Measurements from ENCODE around the gene SEC23IP. TPM values are rescaled to one million over a fixed set of nuclear protein-coding genes. Genes with fewer than 3 reads are reported as not detected.
A peak's percentile ranks its signal among the peaks of the same experiment; 100 is the strongest.
"Not testable (repeated sequence)": the region's sequence is repeated elsewhere in the genome, so short reads cannot be mapped to it uniquely, and the experiment has no call there.

SEC23IP gene
- total RNA-seq, 2 donors from 2014 or later: 53.9 to 97.4 TPM

GRCh38 chr10:119896061-119896655, 3.6 kb downstream of the SEC23IP start:
- no peaks in the 10 kb centered on the region for H3K27me3 Mint-ChIP-seq
- H3K4me1 Mint-ChIP-seq: peaks cover 53% of the 10 kb centered on the region
- H3K36me3 Mint-ChIP-seq (ENCODE audit: low read depth): peaks cover 63% of the 10 kb centered on the region
- H3K27ac Mint-ChIP-seq: peak overlapping the region; percentile 56
- no peak for ATAC-seq (replicated peaks)
- no peak overlapping the region for H3K4me3 Mint-ChIP-seq
- peaks cover 3% of the 10 kb centered on the region for H3K9me3 Mint-ChIP-seq

DNA sequence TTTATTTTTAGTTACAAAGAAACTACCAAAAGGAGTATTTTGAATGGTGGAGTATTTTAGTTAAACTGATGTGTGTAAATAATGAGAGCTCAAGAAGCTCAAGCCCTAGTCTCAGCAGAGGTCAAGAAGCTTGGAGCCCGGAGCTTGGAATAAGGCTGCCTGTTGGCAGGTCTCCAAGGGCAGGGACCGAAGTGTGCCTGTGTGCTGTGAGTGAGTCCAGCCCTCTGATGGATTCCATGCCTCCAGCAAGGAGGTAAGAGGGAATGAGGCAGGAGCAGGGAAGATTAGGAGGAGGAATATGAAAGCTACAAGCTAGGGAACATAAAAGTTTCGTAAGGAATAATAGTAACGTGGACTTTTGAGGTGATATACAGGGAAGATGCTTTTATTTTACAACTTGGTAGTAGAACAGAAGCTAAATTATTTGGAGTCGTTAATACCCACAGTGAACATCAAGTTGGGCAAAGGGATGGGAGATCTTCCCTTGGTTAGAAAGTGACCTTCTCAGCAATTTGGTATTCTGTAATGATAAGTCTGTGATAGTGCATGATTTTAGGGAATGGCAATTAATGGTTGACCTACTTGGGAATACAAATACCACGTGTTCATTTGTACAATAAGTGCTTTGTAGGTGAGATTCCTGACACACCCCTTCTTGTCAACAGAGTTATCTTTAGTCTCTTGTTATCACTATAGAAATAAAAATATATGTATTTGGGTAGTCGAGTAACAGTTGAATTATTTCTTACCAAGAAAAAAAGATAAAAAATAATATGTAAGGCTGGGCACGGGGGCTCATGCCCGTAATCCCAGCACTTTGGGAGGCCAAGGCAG, 4.6 kb downstream of the SEC23IP start:
- Mint-ChIP-seq H3K36me3 (ENCODE audit: low read depth) (peaks cover 67% of the 10 kb centered on the region), H3K4me1 (peaks cover 51% of the 10 kb centered on the region), H3K27ac (peak overlapping the region; percentile 56), H3K9me3 (peaks cover 3% of the 10 kb centered on the region), H3K27me3 (no peaks in the 10 kb centered on the region), H3K4me3 (no peak overlapping the region)
- no peak for ATAC-seq (replicated peaks)

DNA sequence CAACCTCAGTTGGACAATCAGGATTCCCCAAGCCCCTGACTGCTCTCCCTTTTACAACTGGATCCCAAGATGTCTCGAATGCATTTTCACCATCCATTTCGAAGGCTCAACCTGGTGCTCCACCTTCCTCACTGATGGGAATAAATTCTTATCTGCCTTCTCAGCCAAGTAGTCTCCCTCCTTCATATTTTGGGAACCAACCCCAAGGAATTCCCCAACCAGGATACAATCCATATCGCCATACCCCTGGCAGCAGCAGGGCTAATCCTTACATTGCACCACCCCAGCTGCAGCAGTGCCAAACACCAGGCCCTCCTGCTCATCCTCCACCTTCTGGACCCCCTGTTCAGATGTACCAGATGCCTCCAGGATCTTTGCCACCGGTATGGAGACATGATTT, 6.0 kb downstream of the SEC23IP start:
- Mint-ChIP-seq H3K27me3 (no peaks in the 10 kb centered on the region), H3K36me3 (ENCODE audit: low read depth) (peaks cover 75% of the 10 kb centered on the region), H3K4me1 (peaks cover 47% of the 10 kb centered on the region), H3K4me3 (peak overlapping the region; percentile 4), H3K9me3 (no peaks in the 10 kb centered on the region), H3K27ac (no peak overlapping the region)
- no peak for ATAC-seq (replicated peaks)

GRCh38 chr10:119903946-119904666, 11.6 kb downstream of the SEC23IP start:
- no peak overlapping the region for H3K4me3 Mint-ChIP-seq
- H3K27ac Mint-ChIP-seq: no peak overlapping the region
- no peaks in the 10 kb centered on the region for H3K27me3 Mint-ChIP-seq
- peaks cover 91% of the 10 kb centered on the region for H3K36me3 Mint-ChIP-seq (ENCODE audit: low read depth)
- no peaks in the 10 kb centered on the region for H3K9me3 Mint-ChIP-seq
- H3K4me1 Mint-ChIP-seq: peaks cover 2% of the 10 kb centered on the region
- no peak for ATAC-seq (replicated peaks)

DNA sequence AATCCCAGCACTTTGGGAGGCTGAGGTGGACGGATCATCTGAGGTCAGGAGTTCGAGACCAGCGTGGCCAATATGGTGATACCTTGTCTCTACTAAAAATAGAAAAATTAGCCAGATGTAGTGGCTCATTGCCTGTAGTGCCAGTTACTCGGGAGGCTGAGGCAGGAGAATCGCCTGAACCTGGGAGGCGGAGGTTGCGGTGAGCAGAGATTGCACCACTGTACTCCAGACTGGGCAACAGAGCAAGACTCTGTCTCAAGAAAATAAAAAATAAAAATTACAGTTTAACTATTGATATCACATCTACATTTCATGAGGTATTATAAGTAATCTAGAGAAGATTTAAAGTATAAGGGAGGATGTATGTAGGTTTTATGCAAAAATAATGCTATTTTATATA, 15.2 kb downstream of the SEC23IP start:
- not testable (repeated sequence) for H3K9me3 Mint-ChIP-seq; ATAC-seq (replicated peaks); H3K27ac Mint-ChIP-seq; H3K4me1 Mint-ChIP-seq; H3K4me3 Mint-ChIP-seq; H3K27me3 Mint-ChIP-seq
- H3K36me3 Mint-ChIP-seq (ENCODE audit: low read depth): peaks cover 96% of the 10 kb centered on the region

- H3K4me1 Mint-ChIP-seq: no peaks in the 10 kb centered on the region
- no peaks in the 10 kb centered on the region for H3K9me3 Mint-ChIP-seq
- H3K27ac Mint-ChIP-seq: no peak overlapping the region
- H3K36me3 Mint-ChIP-seq (ENCODE audit: low read depth): peaks cover 96% of the 10 kb centered on the region
- ATAC-seq (replicated peaks): no peak
- no peaks in the 10 kb centered on the region for H3K27me3 Mint-ChIP-seq
- H3K4me3 Mint-ChIP-seq: no peak overlapping the region
Measured at GRCh38 chr10:119908166-119908565, 15.6 kb downstream of the SEC23IP start.

- no peak overlapping the region for H3K27ac Mint-ChIP-seq
- H3K27me3 Mint-ChIP-seq: no peaks in the 10 kb centered on the region
- no peak overlapping the region for H3K4me3 Mint-ChIP-seq
- no peaks in the 10 kb centered on the region for H3K4me1 Mint-ChIP-seq
- no peak for ATAC-seq (replicated peaks)
- H3K9me3 Mint-ChIP-seq: no peaks in the 10 kb centered on the region
- peaks cover 90% of the 10 kb centered on the region for H3K36me3 Mint-ChIP-seq (ENCODE audit: low read depth)
Measured at GRCh38 chr10:119910689-119911088, 18.2 kb downstream of the SEC23IP start.

GRCh38 chr10:119917777-119918176, 25.2 kb downstream of the SEC23IP start:
- H3K4me3 Mint-ChIP-seq: no peak overlapping the region
- H3K9me3 Mint-ChIP-seq: no peaks in the 10 kb centered on the region
- H3K27ac Mint-ChIP-seq: no peak overlapping the region
- no peaks in the 10 kb centered on the region for H3K27me3 Mint-ChIP-seq
- peaks cover 93% of the 10 kb centered on the region for H3K36me3 Mint-ChIP-seq (ENCODE audit: low read depth)
- H3K4me1 Mint-ChIP-seq: peaks cover 6% of the 10 kb centered on the region
- ATAC-seq (replicated peaks): no peak

DNA sequence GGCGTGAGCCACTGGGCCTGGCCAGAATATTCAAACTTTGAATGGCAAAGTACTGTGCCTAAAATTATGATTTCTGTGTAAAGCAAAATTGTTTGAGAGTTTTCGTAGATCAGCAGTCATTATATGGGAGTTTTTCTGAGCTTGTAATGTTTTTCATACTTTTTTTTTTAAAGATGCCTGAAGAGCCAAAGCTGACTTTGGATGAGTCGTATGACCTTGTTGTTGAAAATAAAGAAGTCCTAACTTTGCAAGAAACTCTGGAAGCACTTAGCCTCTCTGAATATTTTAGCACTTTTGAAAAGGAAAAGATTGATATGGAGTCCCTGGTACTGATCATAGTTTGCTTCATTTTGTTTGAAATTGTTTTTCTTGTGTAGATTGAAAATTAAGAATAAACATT, 26.7 kb downstream of the SEC23IP start:
- H3K27ac Mint-ChIP-seq: no peak overlapping the region
- H3K4me1 Mint-ChIP-seq: peaks cover 6% of the 10 kb centered on the region
- peaks cover 99% of the 10 kb centered on the region for H3K36me3 Mint-ChIP-seq (ENCODE audit: low read depth)
- H3K4me3 Mint-ChIP-seq: no peak overlapping the region
- no peaks in the 10 kb centered on the region for H3K27me3 Mint-ChIP-seq
- no peaks in the 10 kb centered on the region for H3K9me3 Mint-ChIP-seq
- no peak for ATAC-seq (replicated peaks)

GRCh38 chr10:119919826-119920225, 27.3 kb downstream of the SEC23IP start:
- Mint-ChIP-seq H3K36me3 (ENCODE audit: low read depth) (peaks cover 99% of the 10 kb centered on the region), H3K27me3 (no peaks in the 10 kb centered on the region), H3K4me1 (peaks cover 6% of the 10 kb centered on the region), H3K27ac (no peak overlapping the region), H3K4me3 (no peak overlapping the region), H3K9me3 (no peaks in the 10 kb centered on the region)
- ATAC-seq (replicated peaks): no peak

- Mint-ChIP-seq H3K4me1 (no peaks in the 10 kb centered on the region), H3K4me3 (no peak overlapping the region), H3K36me3 (ENCODE audit: low read depth) (peaks cover 100% of the 10 kb centered on the region), H3K27ac (no peak overlapping the region), H3K27me3 (no peaks in the 10 kb centered on the region), H3K9me3 (no peaks in the 10 kb centered on the region)
- ATAC-seq (replicated peaks): no peak
Measured at GRCh38 chr10:119928411-119928810, 35.9 kb downstream of the SEC23IP start.

- Mint-ChIP-seq H3K27me3 (no peaks in the 10 kb centered on the region), H3K4me1 (no peaks in the 10 kb centered on the region), H3K9me3 (no peaks in the 10 kb centered on the region), H3K36me3 (ENCODE audit: low read depth) (peaks cover 100% of the 10 kb centered on the region), H3K27ac (no peak overlapping the region), H3K4me3 (no peak overlapping the region)
- ATAC-seq (replicated peaks): no peak
Measured at GRCh38 chr10:119931871-119932270, 39.3 kb downstream of the SEC23IP start.

DNA sequence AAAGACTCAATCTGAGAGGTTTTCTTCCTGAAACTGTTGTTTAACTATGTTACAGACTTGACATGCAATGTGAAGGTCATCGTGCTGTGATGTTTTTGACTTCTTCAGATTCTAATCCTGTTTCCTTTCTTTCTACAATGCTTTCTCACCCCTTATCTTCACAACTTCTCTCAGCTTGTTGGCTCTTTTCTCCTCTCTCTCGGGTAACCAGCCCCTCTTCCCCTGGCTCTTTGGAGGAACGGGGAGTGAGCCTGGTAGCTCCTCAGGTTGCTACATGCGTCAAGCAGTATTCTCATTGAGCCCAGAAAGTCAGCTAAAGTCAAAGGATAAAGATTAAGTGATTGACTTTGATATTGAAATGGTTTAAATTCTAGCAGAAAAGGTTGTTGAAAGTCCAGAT, 40.1 kb downstream of the SEC23IP start:
- ATAC-seq (replicated peaks): no peak
- no peaks in the 10 kb centered on the region for H3K4me1 Mint-ChIP-seq
- H3K4me3 Mint-ChIP-seq: no peak overlapping the region
- no peaks in the 10 kb centered on the region for H3K9me3 Mint-ChIP-seq
- H3K36me3 Mint-ChIP-seq (ENCODE audit: low read depth): peaks cover 100% of the 10 kb centered on the region
- no peaks in the 10 kb centered on the region for H3K27me3 Mint-ChIP-seq
- H3K27ac Mint-ChIP-seq: no peak overlapping the region

- no peaks in the 10 kb centered on the region for H3K4me1 Mint-ChIP-seq
- H3K27ac Mint-ChIP-seq: no peak overlapping the region
- ATAC-seq (replicated peaks): no peak
- no peak overlapping the region for H3K4me3 Mint-ChIP-seq
- peaks cover 100% of the 10 kb centered on the region for H3K36me3 Mint-ChIP-seq (ENCODE audit: low read depth)
- no peaks in the 10 kb centered on the region for H3K9me3 Mint-ChIP-seq
- H3K27me3 Mint-ChIP-seq: no peaks in the 10 kb centered on the region
Measured at GRCh38 chr10:119933179-119933578, 40.6 kb downstream of the SEC23IP start.

DNA sequence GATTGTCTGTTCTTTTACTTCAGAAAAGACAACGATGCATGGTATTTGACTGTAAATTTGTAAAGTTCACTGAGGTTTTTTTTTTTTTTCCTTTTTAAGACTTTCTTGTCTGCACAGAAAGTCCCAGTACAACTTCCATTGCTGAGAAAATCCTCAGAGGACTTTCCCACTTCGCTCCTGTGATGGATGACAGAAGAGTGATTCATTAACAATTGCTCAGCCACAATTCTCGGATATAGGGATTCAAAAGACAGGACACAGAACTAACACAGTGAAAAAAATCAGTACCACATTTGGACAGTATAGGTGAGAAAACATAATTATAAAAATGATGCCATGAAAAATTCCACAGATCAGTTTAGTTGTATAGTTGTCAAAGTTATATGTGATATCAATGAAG, 48.0 kb downstream of the SEC23IP start:
- peaks cover 86% of the 10 kb centered on the region for H3K36me3 Mint-ChIP-seq (ENCODE audit: low read depth)
- no peaks in the 10 kb centered on the region for H3K4me1 Mint-ChIP-seq
- ATAC-seq (replicated peaks): no peak
- no peak overlapping the region for H3K4me3 Mint-ChIP-seq
- no peak overlapping the region for H3K27ac Mint-ChIP-seq
- no peaks in the 10 kb centered on the region for H3K9me3 Mint-ChIP-seq
- H3K27me3 Mint-ChIP-seq: no peaks in the 10 kb centered on the region

Measured in activated T-helper 17 cell treated with anti-CD3 and anti-CD28 coated beads, Interleukin-2, amount 50 U/mL, for 72 hours (primary cell).